D341Med (cell line): ENCODE results near the gene TCF19.
"Not testable (repeated sequence)": the region's sequence is repeated elsewhere in the genome, so short reads cannot be mapped to it uniquely, and the experiment has no call there.

Experiments
- DNase-seq: peaks from one replicate; pipeline ENCODE4 v3.0.0; 2012; ENCODE audit warnings: low spot score

Gene TCF19

DNA sequence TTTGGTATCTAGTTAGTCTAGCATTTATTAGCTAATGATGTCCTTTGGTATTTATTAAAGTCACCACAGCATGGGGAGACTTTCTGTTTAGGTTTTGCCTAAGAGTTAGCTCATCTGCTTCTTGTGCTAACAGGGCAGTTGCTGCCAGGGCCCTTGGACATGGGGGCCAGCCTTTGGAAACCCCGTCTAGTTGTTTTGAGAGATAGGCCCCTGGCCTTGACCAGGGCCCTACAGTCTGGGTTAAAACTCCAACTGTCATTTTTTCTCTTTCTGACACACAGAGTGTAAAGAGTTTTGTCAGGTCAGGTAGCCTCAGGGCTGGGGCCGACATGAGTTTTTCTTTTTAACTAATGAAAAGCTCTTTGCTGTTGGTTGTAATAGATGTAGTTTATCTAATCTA lies 24.9 kb downstream of the TCF19 start:
- DNase-seq = not testable (repeated sequence)

DNA sequence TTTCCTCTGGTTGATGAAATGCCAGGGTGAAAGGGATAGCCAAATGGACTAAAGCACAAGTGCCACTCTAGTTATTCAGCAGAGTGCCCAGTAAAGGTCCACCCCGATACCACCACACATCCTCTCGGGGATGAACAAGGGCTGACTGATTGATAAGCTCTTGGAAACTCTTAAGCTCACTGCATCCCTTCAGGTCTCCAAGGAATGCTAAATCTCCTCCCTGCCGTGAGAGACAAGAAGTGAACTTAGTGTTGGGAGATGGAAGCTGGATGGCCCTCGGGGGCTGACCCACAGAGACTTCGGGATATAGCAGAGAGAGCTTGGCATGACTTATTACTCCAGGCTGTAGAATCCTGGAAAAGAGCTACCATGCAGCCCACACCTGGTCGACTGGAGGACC lies 25.5 kb downstream of the TCF19 start:
- not testable (repeated sequence) for DNase-seq

DNA sequence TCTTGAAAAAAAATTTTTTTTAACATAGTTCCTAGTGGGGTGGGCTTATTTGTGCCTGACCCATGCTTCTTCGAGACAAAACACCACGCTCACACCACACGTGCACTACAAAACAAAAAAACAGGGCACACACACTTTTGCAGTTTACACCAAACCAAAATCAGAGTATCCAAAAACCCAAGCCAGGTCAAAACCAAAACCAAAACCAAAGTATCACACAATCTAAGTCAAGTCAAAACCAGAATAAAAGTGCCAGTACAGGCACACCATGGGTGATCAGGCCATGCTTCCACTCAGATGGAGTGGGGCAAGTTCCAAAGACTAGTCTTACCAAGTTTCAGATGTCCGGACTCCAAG lies 27.3 kb downstream of the TCF19 start:
- DNase-seq = not testable (repeated sequence)

DNA sequence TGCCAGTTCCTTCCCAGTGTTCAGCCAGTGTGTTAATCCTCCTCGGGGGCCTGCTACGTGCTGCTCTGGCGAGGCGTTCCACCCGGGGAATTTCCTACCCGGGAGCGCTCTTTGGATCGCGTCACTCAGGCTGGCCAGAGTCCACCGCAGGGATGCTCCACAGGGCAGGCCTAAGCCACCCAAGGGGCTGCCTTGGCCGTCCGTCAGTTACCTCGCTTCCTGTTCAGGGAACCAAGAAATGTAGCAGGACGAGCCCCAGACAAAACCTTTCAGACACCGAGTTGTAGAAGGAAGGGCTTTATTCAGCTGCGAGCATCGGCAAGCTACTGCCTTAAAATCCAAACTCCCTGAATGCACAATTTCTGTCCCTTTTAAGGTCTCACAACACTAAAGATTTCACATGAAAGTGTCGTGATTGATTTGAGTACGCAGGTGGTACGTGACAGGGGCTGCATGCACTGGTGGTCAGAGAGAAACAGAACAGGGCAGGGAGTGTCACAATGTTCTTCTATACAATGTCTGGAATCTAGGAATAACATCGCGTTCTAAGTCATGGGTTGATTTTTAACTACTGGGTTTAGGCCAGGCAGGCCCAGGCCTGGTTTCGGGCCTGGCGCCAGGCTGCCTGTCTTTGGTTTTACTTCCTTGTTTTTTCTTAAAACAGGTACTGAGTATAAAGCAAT lies 27.8 kb downstream of the TCF19 start:
- DNase-seq = no peak

DNA sequence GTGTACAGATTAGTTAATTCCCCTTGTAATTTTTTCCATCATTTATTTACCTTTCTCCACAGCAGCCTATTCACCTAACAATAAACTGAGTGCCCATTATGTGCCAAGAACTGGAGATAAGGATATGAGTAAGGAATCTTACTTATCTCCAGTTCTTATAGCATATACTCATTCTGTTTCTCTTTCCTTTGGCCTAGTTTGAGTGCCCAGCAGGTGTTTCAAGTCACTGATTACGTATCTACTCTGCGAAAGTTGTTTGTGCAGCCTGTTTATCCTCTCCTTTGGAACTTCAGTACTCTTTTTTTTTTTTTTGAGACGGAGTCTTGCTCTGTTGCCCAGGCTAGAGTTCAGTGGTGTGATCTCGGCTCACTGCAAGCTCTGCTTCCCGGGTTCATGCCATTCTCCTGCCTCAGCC lies 29.4 kb downstream of the TCF19 start:
- DNase-seq = no peak

DNA sequence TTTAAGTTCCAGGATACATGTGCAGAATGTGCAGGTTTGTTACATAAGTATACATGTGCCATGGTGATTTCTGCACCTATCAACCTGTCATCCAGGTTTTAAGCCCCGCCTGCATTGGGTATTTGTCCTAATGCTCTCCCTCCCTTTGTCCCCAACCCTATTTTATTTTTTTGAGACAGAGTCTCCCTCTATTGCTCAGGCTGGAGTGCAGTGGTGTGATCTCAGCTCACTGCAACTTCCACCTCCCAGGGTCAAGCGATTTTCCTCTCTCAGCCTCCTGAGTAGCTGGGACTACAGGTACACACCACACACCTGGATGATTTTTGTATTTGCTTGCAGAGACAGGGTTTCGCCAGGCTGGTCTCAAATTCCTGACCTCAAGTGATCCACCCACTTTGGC lies 30.8 kb downstream of the TCF19 start:
- not testable (repeated sequence) for DNase-seq

DNA sequence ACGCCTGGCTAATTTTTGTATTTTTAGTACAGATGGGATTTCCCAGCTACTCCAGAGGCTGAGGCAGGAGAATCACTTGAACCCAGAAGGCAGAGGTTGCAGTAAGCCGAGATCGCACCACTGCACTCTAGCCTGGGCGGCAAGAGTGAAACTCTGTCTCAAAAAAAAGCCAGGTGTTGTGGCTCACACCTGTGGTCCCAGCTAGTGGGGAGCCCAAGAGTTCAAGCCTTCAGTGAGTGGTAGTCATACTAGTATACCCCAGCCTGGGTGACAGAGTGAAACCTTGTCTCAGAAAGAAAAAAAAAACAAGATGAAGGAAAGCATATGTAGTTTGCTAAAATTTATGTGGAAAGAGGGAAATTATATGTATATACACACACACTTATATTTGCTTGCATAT lies 32.1 kb downstream of the TCF19 start:
- no peak for DNase-seq

DNA sequence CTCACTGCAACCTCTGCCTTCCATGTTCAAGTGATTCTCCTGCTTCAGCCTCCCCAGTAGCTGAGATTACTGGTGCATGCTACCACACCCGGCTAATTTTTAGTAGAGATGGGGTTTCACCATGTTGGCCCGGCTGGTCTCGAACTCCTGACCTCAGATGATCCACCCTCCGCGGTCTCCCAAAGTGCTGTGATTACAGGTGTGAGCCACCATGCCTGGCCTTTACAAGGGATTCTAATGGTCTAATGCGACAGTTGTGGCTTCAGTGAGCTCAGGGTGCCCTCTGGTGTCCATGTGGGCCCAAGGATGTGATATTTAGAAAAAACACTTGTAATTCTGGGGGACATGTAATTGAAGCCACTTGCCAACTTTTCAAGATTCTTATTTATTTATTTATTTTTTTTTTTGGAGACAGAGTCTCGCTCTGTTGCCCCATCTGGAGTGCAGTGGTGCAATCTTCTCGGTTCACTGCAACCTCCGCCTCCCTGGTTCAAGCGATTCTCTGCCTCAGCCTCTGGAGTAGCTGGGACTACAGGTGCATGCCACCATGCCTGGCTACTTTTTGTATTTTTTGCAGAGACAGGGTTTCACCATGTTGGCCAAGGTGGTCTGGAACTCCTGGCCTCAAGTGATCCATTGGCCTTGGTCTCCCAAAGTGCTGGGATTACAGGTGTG lies 34.2 kb downstream of the TCF19 start:
- DNase-seq = peak; percentile 70

DNA sequence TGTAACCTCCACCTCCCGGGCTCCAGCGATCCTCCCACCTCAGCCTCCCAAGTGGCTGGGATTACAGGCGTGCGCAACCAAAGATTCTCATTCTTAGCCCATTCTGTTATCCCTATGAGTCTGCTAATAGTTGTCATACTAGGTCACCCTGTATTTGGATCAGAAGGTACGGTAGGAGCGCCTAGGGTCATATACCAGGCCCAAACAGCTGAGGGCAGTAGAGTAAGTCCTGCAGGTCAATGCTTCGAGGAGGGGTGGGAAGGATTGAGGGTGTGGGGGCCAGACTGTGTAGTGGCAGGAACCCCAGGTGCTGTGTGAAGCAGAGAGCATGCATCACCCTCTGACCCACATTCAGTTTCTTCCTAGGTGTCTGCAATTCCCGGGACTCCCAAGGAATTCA lies 34.8 kb downstream of the TCF19 start:
- no peak for DNase-seq

DNA sequence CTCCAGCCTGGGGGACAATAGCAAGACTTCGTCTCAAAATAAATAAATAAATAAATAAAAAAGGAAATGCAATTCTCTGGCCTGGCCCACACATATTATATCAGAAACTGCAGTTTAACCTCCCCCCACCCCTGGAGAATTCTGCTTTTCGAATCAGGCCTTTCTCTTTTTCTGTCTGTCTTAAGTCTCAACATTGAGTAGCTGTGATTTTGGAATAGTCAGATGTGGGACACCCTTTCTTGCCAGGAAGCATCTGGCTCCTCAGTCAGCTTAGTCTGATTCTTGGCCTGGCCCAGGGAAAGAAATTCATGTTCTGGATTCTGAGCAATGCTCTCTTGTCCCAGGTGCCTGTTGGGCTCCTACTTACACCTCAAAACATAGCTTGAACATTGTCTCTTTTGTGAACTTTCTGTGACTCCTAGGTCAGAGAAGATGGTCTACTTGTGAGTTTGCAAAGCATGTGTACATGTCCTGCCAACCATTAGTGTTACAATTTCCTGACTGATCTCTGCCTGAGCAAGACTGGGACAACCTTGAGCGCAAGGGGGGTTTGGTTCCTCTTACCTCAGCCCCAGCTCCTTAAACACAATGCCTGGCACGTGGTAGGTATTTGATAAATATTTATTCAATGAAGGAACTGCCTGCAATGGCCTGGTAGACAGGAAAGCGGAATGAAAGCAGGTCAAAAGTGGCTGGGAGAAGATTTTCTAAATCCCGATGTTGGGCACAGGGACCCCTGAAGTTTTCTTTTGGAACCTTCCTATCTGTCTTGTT lies 35.9 kb downstream of the TCF19 start:
- no peak for DNase-seq

DNA sequence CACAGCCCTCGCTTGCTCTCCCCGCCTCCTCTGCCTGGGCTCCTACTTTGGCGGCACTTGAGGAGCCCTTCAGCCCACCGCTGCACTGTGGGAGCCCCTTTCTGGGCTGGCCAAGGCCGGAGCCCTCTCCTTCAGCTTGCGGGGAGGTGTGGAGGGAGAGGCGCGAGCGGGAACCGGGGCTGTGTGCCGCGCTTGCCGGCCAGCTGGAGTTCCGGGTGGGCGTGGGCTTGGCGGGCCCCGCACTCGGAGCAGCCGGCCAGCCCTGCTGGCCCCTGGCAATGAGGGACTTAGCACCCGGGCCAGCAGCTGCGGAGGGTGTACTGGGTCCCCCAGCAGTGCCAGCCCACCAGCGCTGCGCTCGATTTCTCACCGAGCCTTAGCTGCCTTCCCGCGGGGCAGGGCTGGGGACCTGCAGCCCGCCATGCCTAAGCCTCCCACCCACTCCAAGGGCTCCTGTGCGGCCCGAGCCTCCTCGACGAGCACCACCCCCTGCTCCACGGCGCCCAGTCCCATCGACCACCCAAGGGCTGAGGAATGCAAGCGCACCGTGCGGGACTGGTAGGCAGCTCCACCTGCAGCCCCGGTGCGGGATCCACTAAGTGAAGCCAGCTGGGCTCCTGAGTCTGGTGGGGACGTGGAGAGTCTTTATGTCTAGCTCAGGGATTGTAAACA lies 37.1 kb downstream of the TCF19 start:
- DNase-seq = not testable (repeated sequence)

DNA sequence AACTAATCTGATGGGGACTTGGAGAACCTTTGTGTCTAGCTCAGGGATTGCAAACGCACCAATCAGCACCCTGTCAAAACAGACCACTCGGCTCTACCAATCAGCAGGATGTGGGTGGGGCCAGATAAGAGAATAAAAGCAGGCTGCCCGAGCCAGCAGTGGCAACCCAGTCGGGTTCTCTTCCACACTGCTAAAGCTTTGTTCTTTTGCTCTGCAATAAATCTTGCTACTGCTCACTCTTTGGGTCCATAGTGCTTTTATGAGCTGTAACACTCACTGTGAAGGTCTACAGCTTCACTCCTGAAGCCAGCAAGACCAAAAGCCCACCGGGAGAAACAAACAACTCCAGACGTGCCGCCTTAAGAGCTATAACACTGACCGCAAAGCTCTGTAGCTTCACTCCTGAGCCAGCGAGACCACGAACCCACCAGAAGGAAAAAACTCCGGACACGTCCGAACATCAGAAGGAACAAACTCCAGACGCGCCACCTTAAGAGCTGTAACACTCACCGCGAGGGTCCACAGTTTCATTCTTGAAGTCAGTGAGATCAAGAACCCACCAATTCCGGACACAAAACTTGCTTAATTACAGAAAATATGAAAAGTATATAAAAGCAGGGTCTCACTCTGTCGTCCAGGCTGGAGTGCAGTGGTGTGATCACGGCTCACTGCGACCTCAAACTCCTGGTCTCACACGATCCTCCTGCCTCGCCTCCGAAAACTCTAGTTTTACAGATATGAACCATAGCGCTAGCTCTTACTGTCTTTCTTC lies 38.0 kb downstream of the TCF19 start:
- not testable (repeated sequence) for DNase-seq

DNA sequence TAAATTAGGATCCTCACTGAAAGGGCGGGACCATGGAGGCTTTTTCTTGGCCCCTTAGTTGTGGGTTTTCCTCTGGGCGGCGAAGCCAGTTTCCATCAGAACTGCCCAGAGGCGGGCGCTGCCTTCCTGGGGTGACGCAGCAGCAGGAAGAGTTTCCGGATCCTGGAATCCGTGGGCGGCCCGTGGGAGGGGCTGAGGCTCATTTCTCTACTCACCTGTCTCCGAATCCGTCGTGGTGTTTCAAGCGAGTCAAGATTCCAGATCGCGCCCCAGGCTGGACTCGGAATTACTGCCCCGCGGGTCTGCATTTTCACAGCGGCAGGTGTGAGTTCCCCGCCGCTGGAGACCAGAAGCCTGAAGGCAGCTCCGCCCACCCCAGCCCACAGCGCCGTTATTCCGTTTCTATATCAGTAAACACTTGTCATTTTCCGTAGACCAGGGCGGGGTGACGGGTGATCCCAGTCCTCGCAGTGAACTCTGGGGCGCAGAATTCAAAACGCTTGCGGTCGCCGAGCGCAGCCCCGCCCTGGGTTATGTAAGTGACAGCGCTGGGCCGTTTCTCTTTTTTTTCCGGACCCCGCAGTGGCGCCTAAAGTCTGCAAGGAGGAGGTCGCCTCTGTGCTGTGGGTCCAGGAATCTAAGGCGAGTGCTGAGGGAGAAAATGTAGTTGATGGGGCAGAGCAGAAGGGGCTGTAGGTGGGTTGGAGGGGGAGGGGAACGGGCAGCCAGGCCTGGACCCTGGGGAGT lies 39.3 kb downstream of the TCF19 start:
- DNase-seq = peak; percentile 73

DNA sequence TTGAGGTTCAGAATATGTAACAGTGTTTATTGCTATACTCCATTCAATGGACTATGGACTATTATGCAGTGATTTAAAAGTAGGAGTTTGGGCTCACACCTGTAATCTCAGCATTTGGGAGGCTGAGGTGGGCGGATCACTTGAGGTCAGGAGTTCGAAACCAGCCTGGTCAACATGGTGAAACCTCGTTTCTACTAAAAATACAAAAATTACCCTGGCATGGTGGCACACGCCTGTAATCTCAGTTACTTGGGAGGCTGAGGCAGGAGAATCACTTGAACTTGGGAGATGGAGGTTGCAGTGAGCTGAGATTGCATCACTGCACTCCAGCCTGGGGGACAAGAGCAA lies 40.7 kb downstream of the TCF19 start:
- DNase-seq = not testable (repeated sequence)

DNA sequence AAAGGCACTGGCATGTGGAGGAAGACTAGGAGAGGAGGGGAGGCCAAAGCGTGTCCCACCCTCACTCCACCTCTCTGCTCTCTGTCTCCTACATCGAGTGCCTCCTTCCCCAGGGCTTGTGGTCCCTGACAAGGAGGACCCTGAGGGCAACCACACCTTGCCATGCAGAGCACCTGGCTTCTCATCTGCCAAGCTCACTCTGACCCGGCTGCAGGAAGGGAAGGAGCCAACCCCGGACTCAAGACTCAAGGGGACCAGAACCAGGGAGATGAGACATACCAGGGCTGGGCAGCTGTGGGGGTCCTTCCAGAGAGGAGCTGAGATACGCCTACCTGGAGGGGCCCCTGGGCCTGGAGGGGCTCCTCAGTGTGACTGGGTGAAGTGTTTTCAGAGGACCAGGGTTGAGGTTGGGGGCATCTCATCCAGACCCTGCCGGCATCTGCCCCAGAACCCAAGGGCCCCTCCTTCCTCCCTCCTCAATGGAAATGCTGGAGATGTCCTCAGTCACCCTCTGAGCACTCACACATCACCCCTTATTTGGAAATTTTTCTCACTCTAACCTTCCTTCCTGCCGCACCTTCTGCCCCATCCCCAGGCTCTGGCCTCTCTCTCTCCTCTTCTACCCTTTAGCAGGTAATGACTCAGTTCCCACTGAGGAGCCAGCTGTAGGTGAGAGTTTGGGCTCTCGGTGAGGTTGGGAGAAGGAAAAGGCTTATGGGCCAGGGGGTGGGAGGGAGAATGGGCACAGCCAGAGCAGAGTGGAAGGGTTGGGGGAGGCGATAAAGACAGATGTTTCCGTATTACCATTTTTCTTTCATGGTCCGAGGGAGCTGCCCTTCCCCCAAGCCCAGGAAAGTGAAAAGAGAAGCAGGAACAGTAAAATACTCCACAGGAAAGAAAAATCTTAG lies 44.1 kb downstream of the TCF19 start:
- no peak for DNase-seq

DNA sequence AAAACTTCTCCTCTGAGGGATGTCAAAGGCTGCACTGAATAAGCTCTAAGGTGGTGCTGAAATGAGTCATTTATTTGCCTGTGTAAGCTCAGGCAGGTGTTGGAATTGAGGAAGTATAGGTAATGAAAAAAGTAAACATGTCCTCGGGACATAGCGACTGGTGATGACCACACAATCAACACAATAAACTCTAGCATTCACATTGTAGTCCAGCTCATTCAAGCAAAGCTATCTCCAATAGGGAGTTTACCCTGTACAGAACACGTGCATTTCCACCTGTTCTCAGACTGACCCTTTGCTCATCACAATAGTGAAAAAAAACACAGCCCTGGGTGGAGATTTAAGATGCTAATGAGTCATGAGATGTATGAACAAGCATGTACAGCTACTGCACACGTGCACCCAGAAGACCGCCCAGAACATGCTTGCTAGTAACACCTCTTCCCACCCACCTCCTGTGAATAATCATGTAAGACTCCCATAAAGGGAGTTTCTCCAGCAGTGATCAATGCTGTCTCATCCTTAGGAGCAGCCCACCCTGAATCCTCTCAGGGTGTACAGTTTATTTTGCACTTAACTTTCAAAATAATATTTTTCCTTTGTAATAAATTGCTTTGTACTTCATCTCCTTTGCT lies 45.1 kb downstream of the TCF19 start:
- no peak for DNase-seq

DNA sequence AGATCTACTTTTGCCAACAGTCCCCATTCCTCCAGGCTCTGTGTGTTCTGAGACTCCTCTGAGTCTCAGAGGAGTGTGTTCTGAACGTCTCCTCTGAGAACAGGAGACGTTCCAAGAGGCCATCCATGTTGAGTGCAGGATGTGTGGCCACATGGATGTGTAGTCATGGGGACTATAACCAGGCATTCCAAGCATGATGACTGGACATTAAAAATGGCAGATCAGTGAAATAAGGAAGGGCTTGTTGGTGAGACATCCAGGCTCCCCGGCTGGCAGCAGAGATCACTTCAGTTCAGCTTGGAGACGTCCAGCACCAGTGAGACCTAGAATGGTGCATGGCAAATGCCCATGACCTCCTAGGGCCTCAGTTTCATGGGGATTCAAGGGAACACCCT lies 46.4 kb downstream of the TCF19 start:
- DNase-seq = no peak

DNA sequence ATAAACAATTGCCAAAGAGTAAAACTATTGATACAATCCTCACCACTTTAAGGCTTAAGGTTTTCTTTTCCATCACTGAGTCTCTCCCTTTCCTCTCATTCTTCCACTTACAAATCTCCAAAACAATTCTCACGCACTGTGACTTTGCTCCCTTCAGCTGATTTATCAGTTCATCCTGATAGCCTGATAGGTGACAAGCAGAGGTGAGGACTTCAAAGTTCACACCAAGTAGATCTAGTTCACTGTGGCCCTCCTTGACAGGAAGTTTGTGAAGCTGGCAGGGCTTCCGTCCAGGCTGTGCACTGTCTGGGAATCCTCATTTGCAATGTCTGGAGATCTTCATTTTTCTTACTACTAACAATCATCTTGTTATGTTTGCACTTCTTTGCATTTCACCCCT lies 47.2 kb downstream of the TCF19 start:
- no peak for DNase-seq

DNA sequence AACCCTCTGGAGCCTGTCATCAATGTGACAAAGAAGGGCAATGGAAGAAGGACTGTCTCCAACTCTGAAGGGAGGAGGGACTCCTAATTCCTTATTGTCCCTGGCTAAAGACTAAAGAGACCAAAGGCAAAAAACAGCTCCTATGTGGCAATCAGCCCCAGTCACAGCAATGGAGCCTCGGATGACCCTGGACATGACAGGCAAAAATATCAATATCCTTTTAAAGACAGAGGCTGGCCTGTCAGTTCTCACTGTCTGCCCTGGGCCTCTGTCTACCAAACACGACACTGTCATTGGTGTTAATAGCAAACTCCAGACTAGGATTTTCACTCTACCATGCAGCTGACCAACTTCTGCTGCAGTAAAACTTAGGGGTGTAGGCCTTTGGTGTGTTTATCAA lies 50.1 kb downstream of the TCF19 start:
- no peak for DNase-seq

DNA sequence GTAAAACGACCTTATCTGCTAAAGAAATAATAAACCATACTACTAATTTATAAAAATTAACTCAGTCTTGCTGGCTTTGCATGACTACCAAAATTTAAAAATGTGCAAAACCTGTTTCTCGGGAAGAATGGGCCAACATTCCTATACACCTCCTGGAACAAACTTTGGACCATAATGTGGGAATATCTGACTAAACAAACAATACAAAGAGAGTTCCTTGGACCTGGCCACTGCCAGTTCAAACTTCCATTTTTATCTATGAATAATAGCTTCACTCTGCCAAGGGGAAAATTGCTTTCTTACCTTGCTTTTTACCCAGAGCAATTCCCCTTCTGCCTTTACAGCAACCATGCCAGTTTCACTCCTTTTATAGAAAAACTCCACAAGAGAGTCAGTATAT lies 50.7 kb downstream of the TCF19 start:
- no peak for DNase-seq
